NT2/D1 (cell line): ENCODE results near the gene OPN1LW.

Source experiments
- SUZ12 ChIP-seq: IDR thresholded peaks from 2 replicates; pipeline ENCODE4 v1.6.1; 2011; ENCODE audit not compliant: insufficient read length, insufficient read depth; ENCODE audit errors: extremely low read depth
- YY1 ChIP-seq: IDR thresholded peaks from 2 replicates; pipeline ENCODE4 v1.6.1; 2011; ENCODE audit not compliant: insufficient read length, insufficient read depth
- ZNF274 ChIP-seq: IDR thresholded peaks from 2 replicates; pipeline ENCODE4 v1.6.1; 2011; ENCODE audit warnings: mild to moderate bottlenecking, low read depth, low read length

DNA sequence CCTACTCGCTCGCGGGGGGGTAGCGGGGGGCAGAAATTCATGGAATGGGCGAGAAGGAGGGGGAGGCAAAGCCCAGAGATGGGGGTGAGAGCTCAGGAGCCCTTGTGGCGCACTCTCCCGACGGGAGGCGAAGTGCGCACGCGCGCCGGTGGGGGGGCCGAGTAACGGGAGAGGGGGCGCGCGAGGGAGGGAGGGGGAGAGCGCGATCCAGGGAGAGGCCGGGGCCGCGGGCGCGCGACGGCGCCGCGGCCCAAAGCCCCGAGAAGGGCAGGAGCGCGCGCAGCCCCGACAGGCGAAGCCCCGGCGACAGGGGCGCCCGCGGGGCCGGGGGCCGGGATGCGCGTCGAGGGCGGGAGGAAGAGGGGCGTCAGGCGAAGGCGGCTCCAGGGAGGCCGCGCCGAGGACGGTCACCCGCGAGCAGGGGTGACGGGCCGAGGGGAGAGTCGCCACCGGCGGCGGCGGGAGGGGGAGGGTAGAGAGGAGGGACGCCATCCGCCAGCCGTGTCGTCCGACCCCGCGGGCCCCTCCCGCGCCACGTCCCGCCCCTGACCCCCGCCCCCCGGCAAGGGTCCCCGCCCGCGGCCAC is 46.9 kb upstream of the OPN1LW start:
- TF ChIP-seq SUZ12 = no peak
- no peak for TF ChIP-seq YY1
- no peak for TF ChIP-seq ZNF274
